Measurements from ENCODE around the gene MAP10.
A peak's percentile ranks its signal among the peaks of the same experiment; 100 is the strongest.
"Not testable (repeated sequence)": the region's sequence is repeated elsewhere in the genome, so short reads cannot be mapped to it uniquely, and the experiment has no call there.

Gene MAP10

DNA sequence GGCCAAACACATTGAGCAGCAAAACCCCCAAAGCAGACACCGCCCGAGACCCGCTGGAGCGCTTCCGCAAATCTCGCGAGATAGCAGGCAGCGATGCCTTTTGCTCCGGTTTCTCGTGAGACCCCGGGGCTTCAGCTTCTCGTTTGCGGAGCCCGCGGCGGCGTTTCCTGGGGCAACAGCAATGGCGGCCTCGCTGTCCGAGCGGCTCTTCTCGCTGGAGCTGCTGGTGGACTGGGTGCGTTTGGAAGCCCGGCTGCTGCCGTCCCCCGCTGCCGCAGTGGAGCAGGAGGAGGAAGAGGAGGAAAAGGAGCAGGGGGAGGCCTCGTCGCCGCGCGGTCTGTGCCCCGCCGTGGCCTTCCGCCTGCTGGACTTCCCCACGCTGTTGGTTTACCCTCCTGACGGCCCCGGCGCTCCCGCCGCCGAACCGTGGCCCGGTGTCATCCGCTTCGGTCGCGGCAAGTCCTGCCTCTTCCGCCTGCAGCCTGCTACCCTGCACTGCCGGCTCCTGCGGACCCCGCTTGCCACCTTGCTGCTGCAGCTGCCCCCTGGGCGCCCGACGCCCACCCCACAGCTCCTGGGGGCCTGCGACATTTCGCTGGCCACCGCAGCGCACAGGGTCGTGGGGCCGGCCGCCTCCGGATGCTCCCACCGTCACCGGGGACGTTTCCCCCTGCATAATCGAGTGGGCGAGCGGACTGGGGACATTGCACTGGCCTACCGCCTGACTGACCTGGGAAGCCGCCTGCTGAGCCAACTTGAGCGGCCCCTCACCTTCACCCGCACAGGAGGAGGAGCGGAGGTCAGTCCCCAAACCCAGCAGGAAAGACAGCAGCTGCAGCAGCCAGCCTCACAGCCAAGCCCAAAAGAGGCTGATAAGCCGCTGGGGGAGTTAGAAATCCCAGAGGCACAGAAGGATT lies at the start of gene MAP10:
Gene MAP10 (plus strand): TSS at position 148 of the 917 bp plus-strand sequence. CDS start 34 bp downstream, at position 182.
- DNase-seq (ENCODE audit: low read depth): peak; percentile 64

DNA sequence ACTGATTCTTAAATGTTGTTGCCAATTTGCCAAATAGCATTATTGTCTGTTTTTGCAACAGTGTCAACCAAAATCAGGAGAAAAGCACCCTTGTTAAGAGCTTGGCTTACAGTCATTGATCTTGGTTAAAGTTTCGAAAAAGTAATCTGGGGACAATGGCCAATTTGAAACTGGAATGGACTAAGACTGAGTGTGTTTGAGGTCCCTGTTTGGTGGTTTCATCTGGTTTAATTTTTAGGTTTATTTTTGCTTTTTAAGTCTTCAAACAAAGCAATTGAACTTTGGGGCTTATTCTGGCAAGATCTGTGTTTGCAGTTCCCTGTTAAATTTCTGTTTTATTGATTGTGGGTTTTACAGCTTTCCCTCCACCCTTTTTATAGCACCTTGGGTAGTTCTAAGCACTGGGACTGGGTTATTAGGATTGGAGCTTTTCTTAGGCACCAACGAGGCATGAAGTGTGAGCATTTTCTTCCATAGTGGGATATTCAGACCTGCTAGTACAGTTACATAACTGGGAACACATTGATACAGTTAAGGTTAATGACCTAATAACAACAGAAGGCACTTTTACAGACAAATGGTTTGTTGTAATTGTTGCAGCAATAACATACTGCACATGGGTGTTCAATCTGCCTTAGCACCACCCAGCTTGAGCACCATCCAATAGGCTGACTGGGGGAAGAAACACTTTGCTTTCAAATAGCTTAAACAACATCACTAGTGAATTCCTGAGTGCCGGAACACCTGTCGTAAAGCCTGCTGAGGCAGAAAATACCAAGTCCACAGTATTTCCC lies 40.6 kb upstream of the MAP10 start:
- DNase-seq (ENCODE audit: low read depth): no peak

DNA sequence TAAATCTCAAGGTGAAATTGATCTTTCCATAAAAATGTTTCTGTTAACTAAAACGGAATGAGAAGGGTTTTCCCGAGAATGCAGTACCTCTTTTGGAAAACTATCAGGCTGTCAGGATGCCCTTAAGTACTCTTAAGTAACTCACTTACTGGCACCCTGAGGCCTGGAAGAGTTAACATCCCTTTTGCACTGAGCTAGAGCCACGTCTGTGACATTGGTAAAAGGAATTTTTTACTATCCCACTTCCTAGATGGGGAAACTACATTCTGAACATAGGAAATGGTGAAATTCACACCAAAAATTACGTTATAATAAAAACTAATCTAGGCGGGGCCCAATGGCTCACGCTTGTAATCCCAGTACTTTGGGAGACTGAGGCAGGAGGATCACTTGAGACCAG lies 39.7 kb upstream of the MAP10 start:
- no peak for DNase-seq (ENCODE audit: low read depth)

GRCh38 chr1:232766241-232766890 lies 38.9 kb upstream of the MAP10 start:
- DNase-seq (ENCODE audit: low read depth): no peak

DNA sequence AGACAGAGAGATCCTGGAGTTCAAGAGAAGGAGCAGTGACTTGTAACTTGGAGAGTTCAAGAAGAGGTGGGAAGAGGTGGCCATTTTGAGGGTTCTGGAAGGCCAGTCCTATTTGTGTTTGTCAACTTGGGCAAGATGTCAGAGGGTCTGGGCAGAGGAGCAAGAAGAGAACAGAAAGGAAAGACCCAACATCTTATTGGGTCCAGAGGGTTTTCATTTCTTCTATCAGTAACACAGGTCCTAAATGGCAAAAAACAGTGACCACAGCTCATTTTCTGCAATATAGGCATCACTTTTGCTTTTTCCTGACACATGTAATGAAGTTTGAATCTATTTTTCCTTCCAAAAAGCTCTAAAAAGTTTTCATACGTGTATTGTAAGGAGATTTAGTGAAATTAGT lies 38.3 kb upstream of the MAP10 start:
- no peak for DNase-seq (ENCODE audit: low read depth)

GRCh38 chr1:232767305-232768074 lies 37.7 kb upstream of the MAP10 start:
- DNase-seq (ENCODE audit: low read depth): no peak

DNA sequence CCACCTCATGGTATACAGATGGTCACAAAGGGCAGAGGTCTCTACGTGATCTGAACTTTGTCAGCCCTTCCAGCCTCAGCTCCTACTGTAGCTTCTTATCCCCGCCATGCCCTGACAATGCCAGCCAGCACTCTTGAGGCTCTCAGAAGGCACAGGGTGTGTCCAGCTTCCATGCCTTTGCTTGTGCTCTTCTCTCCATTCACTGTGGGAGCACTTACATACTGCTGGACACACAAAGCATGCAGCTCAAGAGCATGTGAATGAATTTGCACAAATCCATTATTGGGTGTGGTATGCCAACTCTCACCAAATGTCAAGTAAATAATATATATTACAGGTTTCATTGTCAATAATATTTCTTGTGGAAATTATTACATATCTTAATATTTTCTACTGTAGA lies 36.4 kb upstream of the MAP10 start:
- no peak for DNase-seq (ENCODE audit: low read depth)

DNA sequence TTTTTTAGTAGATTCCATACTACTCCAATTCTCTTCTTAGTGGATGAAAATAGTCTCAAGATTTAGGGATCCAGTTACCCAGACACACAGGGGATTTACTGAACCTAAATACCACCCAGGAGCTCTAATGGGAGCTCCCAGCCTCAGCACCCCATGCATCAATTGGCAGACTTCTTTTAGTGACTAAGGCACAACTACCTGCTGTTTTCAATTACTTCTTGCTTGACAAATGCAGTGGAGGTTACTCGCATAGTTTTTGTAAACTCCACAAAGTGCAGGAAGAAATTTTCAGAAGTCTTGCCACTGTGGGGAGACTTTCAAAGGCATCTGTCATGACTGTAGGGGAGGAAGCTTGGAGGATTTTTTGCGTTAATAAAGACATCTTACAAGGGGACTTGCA lies 35.5 kb upstream of the MAP10 start:
- no peak for DNase-seq (ENCODE audit: low read depth)

DNA sequence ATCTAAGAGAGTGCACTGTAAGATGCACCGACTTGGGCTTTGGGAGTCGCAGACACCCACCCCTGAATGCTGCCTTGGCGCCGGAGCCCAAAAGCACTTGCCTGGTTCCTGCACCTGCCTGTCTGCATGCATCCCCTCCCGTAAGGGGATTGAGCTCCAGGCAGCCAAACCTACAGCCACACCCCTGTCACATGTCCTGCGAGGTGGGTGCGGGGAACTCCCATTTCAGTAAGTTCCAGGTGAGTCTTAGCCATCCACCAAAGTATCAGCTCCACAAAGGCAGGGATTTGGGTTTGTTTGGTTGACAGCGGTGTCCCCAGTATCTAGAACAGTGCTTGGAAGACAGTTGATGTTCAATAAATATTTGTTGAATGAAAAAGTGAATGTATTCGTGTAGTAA lies 31.5 kb upstream of the MAP10 start:
- DNase-seq (ENCODE audit: low read depth): no peak

DNA sequence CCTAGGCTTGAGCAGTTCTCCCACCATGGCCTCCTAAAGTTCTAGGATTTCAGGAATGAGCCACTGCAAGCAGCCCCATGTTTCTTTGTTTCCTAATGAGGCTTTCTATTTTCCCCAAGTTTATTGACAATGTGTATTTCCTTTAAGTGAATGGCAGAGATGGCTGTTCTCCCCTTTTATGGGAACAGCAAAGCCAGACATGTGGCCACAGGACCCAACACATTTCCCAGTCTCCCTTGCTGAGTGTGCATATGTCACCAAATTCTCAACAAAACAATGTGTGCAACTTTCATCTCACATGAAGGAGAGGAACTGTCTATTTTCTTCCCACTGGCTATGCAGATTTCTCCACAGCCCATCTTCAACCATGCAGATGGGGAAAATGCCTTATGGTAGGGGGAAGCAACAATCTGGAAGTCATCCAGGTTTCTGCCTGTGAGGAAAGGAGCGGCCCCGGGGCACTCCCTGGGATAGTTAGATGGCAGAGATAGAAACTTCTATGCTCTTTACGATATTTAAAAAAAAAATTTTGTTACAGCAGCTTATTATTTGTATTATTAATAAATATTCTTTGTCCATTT lies 28.6 kb upstream of the MAP10 start:
- no peak for DNase-seq (ENCODE audit: low read depth)

GRCh38 chr1:232780354-232780753 lies 24.9 kb upstream of the MAP10 start:
- DNase-seq (ENCODE audit: low read depth): no peak

DNA sequence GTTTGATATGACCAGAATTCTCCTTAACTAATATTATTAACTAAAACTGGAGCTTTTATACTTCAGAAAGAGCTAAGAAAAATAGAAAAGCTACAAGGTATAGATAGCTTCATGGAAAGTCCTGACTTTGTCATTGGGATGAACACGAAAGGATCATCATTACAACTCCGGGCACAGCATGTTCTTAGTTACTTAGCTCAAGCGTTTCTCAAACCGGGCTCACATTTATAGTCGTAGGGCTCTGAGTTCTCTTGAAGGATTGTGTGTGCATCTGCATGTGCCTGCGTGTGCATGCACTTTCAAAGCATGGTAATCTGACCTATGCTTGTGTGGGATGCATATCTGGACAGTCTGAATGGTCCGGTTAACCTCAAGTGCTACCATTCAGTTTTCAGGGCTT lies 20.4 kb upstream of the MAP10 start:
- DNase-seq (ENCODE audit: low read depth): no peak

DNA sequence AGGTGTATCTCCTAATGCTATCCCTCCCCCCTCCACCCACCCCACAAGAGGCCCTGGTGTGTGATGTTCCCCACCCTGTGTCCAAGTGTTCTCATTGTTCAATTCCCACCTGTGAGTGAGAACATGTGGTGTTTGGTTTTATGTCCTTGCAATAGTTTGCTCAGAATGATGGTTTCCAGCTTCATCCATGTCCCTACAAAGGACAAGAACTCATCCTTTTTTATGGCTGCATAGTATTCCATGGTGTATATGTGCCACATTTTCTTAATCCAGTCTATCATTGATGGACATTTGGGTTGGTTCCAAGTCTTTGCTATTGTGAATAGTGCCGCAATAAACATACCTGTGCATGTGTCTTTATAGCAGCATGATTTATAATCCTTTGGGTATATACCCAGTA lies 19.6 kb upstream of the MAP10 start:
- not testable (repeated sequence) for DNase-seq (ENCODE audit: low read depth)

DNA sequence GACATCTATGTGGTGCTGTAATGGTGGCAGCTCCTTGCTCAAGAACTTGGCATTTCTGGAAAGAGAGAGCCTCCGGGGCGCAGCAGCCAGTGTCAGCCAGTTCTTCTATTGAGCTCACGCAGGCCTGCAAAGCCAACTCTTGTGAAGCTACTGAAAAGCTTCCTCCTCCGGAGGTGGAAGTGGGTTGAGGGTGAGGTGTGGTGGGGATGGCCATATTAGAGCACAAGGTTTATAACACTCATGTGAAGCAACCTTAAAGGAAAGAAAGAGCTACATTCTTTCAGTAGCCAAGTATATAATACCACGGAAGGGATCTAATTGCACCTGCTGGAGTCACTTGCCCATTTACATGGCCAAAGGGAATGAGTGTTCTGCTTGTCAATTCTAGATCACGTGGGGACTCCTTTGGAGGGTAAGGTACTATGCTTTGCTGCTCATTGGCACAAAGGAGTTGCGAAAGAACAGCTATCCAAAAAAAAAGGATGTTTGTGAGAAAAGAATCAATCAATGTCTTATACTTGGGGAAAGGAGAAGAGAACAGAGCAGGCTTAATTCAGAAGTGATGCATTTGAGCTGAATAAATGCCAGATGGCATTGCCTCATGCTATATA lies 18.3 kb upstream of the MAP10 start:
- no peak for DNase-seq (ENCODE audit: low read depth)

- no peak for DNase-seq (ENCODE audit: low read depth)
Measured at GRCh38 chr1:232788235-232788872, 16.9 kb upstream of the MAP10 start.

DNA sequence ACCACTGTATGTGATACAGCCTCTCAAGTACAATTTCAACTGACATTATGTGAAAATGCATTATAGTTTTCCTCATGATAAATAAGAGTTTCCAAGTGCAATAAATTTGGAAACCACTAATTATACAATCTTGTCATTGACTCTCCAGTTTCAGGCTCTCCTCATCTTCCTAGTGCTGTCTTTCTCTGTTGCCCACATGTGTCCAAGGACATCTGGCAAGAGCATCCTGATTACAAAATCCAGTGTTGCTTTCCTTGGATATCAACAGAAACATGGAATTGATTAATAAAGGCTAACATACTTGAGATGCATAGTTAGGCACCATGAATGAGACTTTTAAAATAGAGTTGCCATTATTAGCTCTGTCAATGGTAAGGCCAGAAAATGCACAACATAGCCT lies 15.6 kb upstream of the MAP10 start:
- DNase-seq (ENCODE audit: low read depth): no peak

GRCh38 chr1:232792949-232793348 lies 12.3 kb upstream of the MAP10 start:
- no peak for DNase-seq (ENCODE audit: low read depth)

GRCh38 chr1:232793944-232794343 lies 11.3 kb upstream of the MAP10 start:
- no peak for DNase-seq (ENCODE audit: low read depth)

DNA sequence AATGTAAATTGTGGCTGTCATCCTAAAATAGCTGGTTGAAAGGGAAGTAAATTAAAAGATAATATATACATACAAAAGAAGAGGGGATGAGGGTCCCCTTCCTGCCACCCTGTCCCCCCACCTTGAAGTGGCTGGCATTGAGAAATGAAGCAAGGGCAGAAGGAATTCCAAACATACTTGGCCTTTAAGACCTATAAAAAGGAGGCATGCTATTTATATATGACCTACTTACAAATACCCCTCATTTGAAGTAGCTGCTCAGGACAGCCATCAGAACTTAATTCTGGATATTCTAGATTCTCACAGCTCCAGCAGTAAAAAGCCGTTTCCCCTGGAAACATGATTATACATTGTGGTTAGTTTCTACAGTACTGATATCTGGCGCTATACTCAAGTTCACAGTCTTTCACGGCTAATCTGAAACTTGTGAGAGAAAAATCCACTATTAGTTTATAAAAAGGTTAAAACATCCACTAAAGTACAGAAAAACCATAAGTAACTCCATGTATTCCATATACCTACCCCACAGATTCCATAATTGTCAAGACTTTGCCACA lies 9.6 kb upstream of the MAP10 start:
- DNase-seq (ENCODE audit: low read depth): no peak

GRCh38 chr1:232797856-232798510 lies 7.2 kb upstream of the MAP10 start:
- no peak for DNase-seq (ENCODE audit: low read depth)

Data from activated T-cell treated with anti-CD3 and anti-CD28 coated beads for 24 hours (primary cell).